Endothelial cell of umbilical vein (primary cell): ENCODE results near the gene ATXN7L1. TPM values are rescaled to one million over a fixed set of nuclear protein-coding genes. Genes with fewer than 3 reads are reported as not detected.

Source experiments
- BruUV-seq: library from RNA; stranded (reverse); fragments of 400-500 nt; replicated peaks from 2 replicates; lab custom pipeline; 2021; lab: Mats Ljungman, UMichigan
- CTCF ChIA-PET: fragments of 300-600, 350-600 bp; sonication (Branson Sonifier 250); formaldehyde crosslinking; loops from one replicate; lab custom pipeline; 2021; ENCODE audit warnings: antibody characterized with exemption, inconsistent platforms; lab: Charles Lee
- POLR2A ChIA-PET: fragments of 300-600, 350-600 bp; sonication (Branson Sonifier 250); formaldehyde crosslinking; loops from one replicate; lab custom pipeline; 2021; ENCODE audit warnings: antibody characterized with exemption, inconsistent platforms; lab: Charles Lee
- DNase-seq: peaks from one replicate; pipeline ENCODE4 v3.0.0-alpha.2; 2011; ENCODE audit warnings: low read depth, low spot score
- FAIRE-seq: peaks from 2 replicates; lab custom pipeline; 2011; peaks lifted over from hg19 to GRCh38; lab: Jason Lieb, UNC
- H2AFZ ChIP-seq: 2 replicates; pipeline ENCODE4 v1.6.0; 2012; ENCODE audit warnings: low read depth, low read length, control low read depth, inconsistent platforms
- H3K27ac ChIP-seq: 2 replicates; pipeline ENCODE4 v1.5.1; 2011; ENCODE audit warnings: low read depth, mild to moderate bottlenecking, control low read depth, low read length, moderate library complexity; ENCODE audit not compliant: insufficient read depth
- H3K27me3 ChIP-seq, 2 experiments: 2 replicates each; pipeline versions ENCODE4 v1.6.0 to v1.6.1; 2011; ENCODE audit warnings: low read length in 2 of 2, mixed read lengths in 1 of 2; ENCODE audit not compliant: control insufficient read depth in 2 of 2, insufficient read depth in 2 of 2
- H3K36me3 ChIP-seq, 2 experiments: 2 replicates in 1 of 2; 3 replicates in 1 of 2; pipeline ENCODE4 v1.5.1; 2011; ENCODE audit warnings: low read length in 2 of 2, mild to moderate bottlenecking in 1 of 2, moderate library complexity in 1 of 2; ENCODE audit not compliant: control insufficient read depth in 2 of 2, insufficient read depth in 2 of 2; ENCODE audit errors: extremely low read depth in 1 of 2
- H3K4me1 ChIP-seq: 3 replicates; pipeline ENCODE4 v1.5.1; 2011; ENCODE audit warnings: mild to moderate bottlenecking, low read length; ENCODE audit not compliant: control insufficient read depth, insufficient read depth; ENCODE audit errors: extremely low read depth
- H3K4me2 ChIP-seq: 2 replicates; pipeline ENCODE4 v1.6.1; 2011; ENCODE audit warnings: low read length, control low read depth, mixed read lengths; ENCODE audit not compliant: insufficient read depth
- H3K4me3 ChIP-seq, 3 experiments: fragments of 200-600 bp in 1 of 3; sonication (generic), shearing (Covaris generic) in 1 of 3; replicated peaks in 1 of 3; 2 replicates each; pipeline ENCODE4 v1.5.1; 2011 to 2016; ENCODE audit warnings: control low read depth in 3 of 3, low read length in 3 of 3, mild to moderate bottlenecking in 2 of 3, inconsistent platforms in 1 of 3, low read depth in 1 of 3, moderate library complexity in 1 of 3; ENCODE audit not compliant: insufficient read depth in 1 of 3
- H3K79me2 ChIP-seq: 2 replicates; pipeline ENCODE4 v1.6.0; 2012; ENCODE audit warnings: low read length, inconsistent platforms; ENCODE audit not compliant: control insufficient read depth, insufficient read depth
- H3K9ac ChIP-seq: replicated peaks from 2 replicates; pipeline ENCODE3; 2011; ENCODE audit warnings: low read length, control low read depth; ENCODE audit not compliant: insufficient read depth; ENCODE audit errors: extremely low read depth
- H3K9me1 ChIP-seq: replicated peaks from 3 replicates; pipeline ENCODE4 v1.6.0; 2011; ENCODE audit warnings: mild to moderate bottlenecking, low read length; ENCODE audit not compliant: control insufficient read depth, insufficient read depth; ENCODE audit errors: extremely low read depth
- H3K9me3 ChIP-seq: replicated peaks from 2 replicates; pipeline ENCODE4 v1.5.1; 2012; ENCODE audit warnings: low read length, inconsistent platforms; ENCODE audit not compliant: control insufficient read depth, insufficient read depth
- H4K20me1 ChIP-seq: replicated peaks from 2 replicates; pipeline ENCODE3; 2011; ENCODE audit warnings: mild to moderate bottlenecking, low read length; ENCODE audit not compliant: control insufficient read depth, insufficient read depth; ENCODE audit errors: extremely low read depth
- CTCF ChIP-seq, 2 donors: IDR thresholded peaks; 1 replicate in 1 of 2; 2 replicates in 1 of 2; pipeline ENCODE4 v1.5.1; 2011; ENCODE audit warnings: low read length in 2 of 2, mild to moderate bottlenecking in 2 of 2, moderate library complexity in 2 of 2, control low read depth in 1 of 2, inconsistent platforms in 1 of 2, low read depth in 1 of 2; ENCODE audit not compliant: insufficient read depth in 1 of 2; ENCODE audit errors: extremely low read depth in 1 of 2
- EZH2 ChIP-seq: IDR thresholded peaks from 2 replicates; pipeline ENCODE4 v1.6.1; 2012; ENCODE audit warnings: borderline replicate concordance, low read depth, mild to moderate bottlenecking, moderate library complexity, low read length, inconsistent platforms; ENCODE audit not compliant: severe bottlenecking
- FOS ChIP-seq: IDR thresholded peaks from 2 replicates; pipeline ENCODE4 v1.6.1; 2011; ENCODE audit warnings: mild to moderate bottlenecking, low read length, moderate library complexity, borderline replicate concordance; ENCODE audit not compliant: insufficient read depth
- GATA2 ChIP-seq: IDR thresholded peaks from 2 replicates; pipeline ENCODE4 v1.7.0; 2011; ENCODE audit warnings: low read depth, mild to moderate bottlenecking, moderate library complexity, mixed read lengths, low read length; ENCODE audit not compliant: insufficient read length, insufficient read depth
- JUN ChIP-seq: IDR thresholded peaks from 2 replicates; pipeline ENCODE4 v1.6.1; 2011; ENCODE audit warnings: borderline replicate concordance, low read depth; ENCODE audit not compliant: insufficient read length, insufficient read depth
- MAX ChIP-seq: IDR thresholded peaks from 2 replicates; pipeline ENCODE4 v1.6.1; 2011; ENCODE audit not compliant: insufficient read depth, insufficient read length
- MYC ChIP-seq: IDR thresholded peaks from one replicate; pipeline ENCODE4 v1.6.1; 2011; ENCODE audit warnings: mild to moderate bottlenecking, low read depth, low read length
- POLR2A ChIP-seq: IDR thresholded peaks from 2 replicates; pipeline ENCODE4 v1.6.1; 2012; ENCODE audit warnings: low read depth, mild to moderate bottlenecking, control low read depth, low read length
- POLR2AphosphoS5 ChIP-seq: IDR thresholded peaks from 2 replicates; pipeline ENCODE4 v1.6.1; 2012; ENCODE audit warnings: low read depth, mild to moderate bottlenecking, control low read depth, low read length, moderate library complexity; ENCODE audit not compliant: insufficient read depth
- dilution Hi-C: fragments of 300-500 bp; cut with MboI; formaldehyde crosslinking; loops from one replicate; pipeline ENCODE4 v1.15.0; 2019; ENCODE audit warnings: low sequenced_read_pairs; ENCODE audit not compliant: extremely low pct_ligation_motif_present
- intact Hi-C: fragments of 100-400 bp; cut with micrococcal nuclease; formaldehyde crosslinking; loops from one replicate; pipeline ENCODE4 v1.10.0; 2022
- polyA plus RNA-seq, 4 experiments: library from polyadenylated mRNA; depleted of rRNA in 3 of 4; stranded (reverse) in 3 of 4; unstranded in 1 of 4; fragments of >200 nt; gene quantifications; 2 replicates each; pipeline versions ENCODE4 v1.2.1 to v1.2.3, GENCODE V29; 2011 to 2012; ENCODE audit warnings: missing spikeins in 1 of 4
- total RNA-seq: library from RNA; stranded (reverse); gene quantifications from 2 replicates; pipeline ENCODE4 v1.2.3, GENCODE V29; 2021

ATXN7L1 gene
- total and polyA plus RNA-seq, 2 donors (not counting 3 experiments of a cell fraction or from before 2014, with no cell fraction given), result 4.6 to 15.6 TPM

- Histone ChIP-seq H4K20me1 (no peaks in the 10 kb centered on the region), H3K4me2 (no peak overlapping the region), H3K27me3 (no peaks in the 10 kb centered on the region), H3K79me2 (no peaks in the 10 kb centered on the region), H3K27ac (no peak overlapping the region), H3K4me3 (no peak overlapping the region), H3K9ac (no peak overlapping the region), H3K9me3 (no peaks in the 10 kb centered on the region), H3K36me3 (no peaks in the 10 kb centered on the region), H3K4me1 (peaks cover 2% of the 10 kb centered on the region), H3K9me1 (no peaks in the 10 kb centered on the region), H2AFZ (no peak overlapping the region)
- ChIA-PET CTCF (no interaction called here), POLR2A (no interaction called here)
- dilution Hi-C loops, result no loop called here
- BruUV-seq, result no TSS peak
- TF ChIP-seq FOS, result no peak
- TF ChIP-seq CTCF (IDR thresholded peaks at IDR 0.05; ENCODE audit: extremely low read depth in 1 of 2, insufficient read depth in 1 of 2, low read depth in 1 of 2, low read length in 2 of 2), result no peak
- no peak for TF ChIP-seq MYC
- no peak for TF ChIP-seq MAX
- intact Hi-C loops, result no loop called here
- no peak for DNase-seq
- no peak for FAIRE-seq
Observed at GRCh38 chr7:105577251-105577650, 299.1 kb downstream of the ATXN7L1 start.

GRCh38 chr7:105571891-105572290 is 304.5 kb downstream of the ATXN7L1 start:
- no peak overlapping the region for H3K4me2 ChIP-seq
- no peaks in the 10 kb centered on the region for H3K27me3 ChIP-seq
- FAIRE-seq (no peak), DNase-seq (no peak)
- ChIA-PET CTCF (interaction anchor here (1.0 kb wide), 2 partner anchors 17 to 469 kb away, joined by 3 to 4 read pairs; no protein-coding TSS in a partner anchor), POLR2A (interaction anchor here (0.6 kb wide), 1 partner anchor 151 kb away, joined by 3 read pairs; no protein-coding TSS in a partner anchor)
- dilution Hi-C loops, result no loop called here
- H3K79me2 ChIP-seq, result no peaks in the 10 kb centered on the region
- H3K27ac ChIP-seq, result no peak overlapping the region
- no peaks in the 10 kb centered on the region for H4K20me1 ChIP-seq
- H3K9ac ChIP-seq, result no peak overlapping the region
- intact Hi-C loops, result no loop called here
- H3K9me1 ChIP-seq, result no peaks in the 10 kb centered on the region
- no peaks in the 10 kb centered on the region for H3K4me1 ChIP-seq
- H3K9me3 ChIP-seq, result no peaks in the 10 kb centered on the region
- no peak overlapping the region for H2AFZ ChIP-seq
- TF ChIP-seq POLR2A, result no peak
- no peak for TF ChIP-seq MYC
- TF ChIP-seq JUN, result no peak
- TF ChIP-seq EZH2, result no peak
- TF ChIP-seq POLR2AphosphoS5, result no peak
- TF ChIP-seq GATA2, result no peak
- TF ChIP-seq CTCF (IDR thresholded peaks at IDR 0.05; ENCODE audit: extremely low read depth in 1 of 2, insufficient read depth in 1 of 2, low read depth in 1 of 2, low read length in 2 of 2), result no peak
- BruUV-seq, result no TSS peak
- H3K4me3 ChIP-seq, result no peak overlapping the region
- peaks cover 3% of the 10 kb centered on the region in 2 experiments for H3K36me3 ChIP-seq
